ENCODE results near the gene EHD3. TPM values are rescaled to one million over a fixed set of nuclear protein-coding genes. Genes with fewer than 3 reads are reported as not detected.

Gene EHD3
- total and polyA plus RNA-seq, 10 donors: 4.6 to 27.2 (median 14.2) TPM

- Histone ChIP-seq H3K27me3 (replicated peaks in 1 of 7) (no peaks in the 10 kb centered on the region), H3K4me1 (peaks cover 6 to 82% (median 61%) of the 10 kb centered on the region in 6 donors), H3K4me3 (peak overlapping the region in 1 of 8 donors; percentile 27), H3K27ac (peak overlapping the region in 5 of 8 donors; percentile 0 to 85 (median 69)), H3K9me3 (no peaks in the 10 kb centered on the region), H3K36me3 (peaks cover 0 to 27% (median 3%) of the 10 kb centered on the region in 6 donors)
- DNase-seq: no peak
- WGBS, 5 donors: 68 to 80% (median 77%) methylated on average over 11 of the region's 11 CpGs
- TF ChIP-seq POLR2AphosphoS5 (IDR thresholded peaks at IDR 0.05): peak in 1 of 3 donors; percentile 39
- TF ChIP-seq POLR2A (IDR thresholded peaks at IDR 0.05): no peak
- no peak for TF ChIP-seq CTCF (IDR thresholded peaks at IDR 0.05 in 8 of 11, conservative IDR thresholded peaks at IDR 0.05 in 3 of 11)
- intact Hi-C loops (cut with DNase I; ENCODE audit: low total_unique reads): no loop called here
These were observed 22.1 kb downstream of the EHD3 start for GRCh38 chr2:31255911-31256571.

- intact Hi-C loops (cut with DNase I; ENCODE audit: low total_unique reads): no loop called here
- H3K36me3 ChIP-seq: peaks cover 0 to 30% (median 10%) of the 10 kb centered on the region in 6 donors
- WGBS, 5 donors: 72 to 82% (median 77%) methylated on average over 4 of the region's 4 CpGs
- DNase-seq: no peak
- TF ChIP-seq CTCF (IDR thresholded peaks at IDR 0.05 in 8 of 11, conservative IDR thresholded peaks at IDR 0.05 in 3 of 11): no peak
- TF ChIP-seq POLR2AphosphoS5 (IDR thresholded peaks at IDR 0.05): no peak
- no peak for TF ChIP-seq POLR2A (IDR thresholded peaks at IDR 0.05)
- peaks cover 6 to 75% (median 53%) of the 10 kb centered on the region in 6 donors for H3K4me1 ChIP-seq
- peak overlapping the region in 4 of 8 donors; percentile 30 to 85 (median 71) for H3K27ac ChIP-seq
- peak overlapping the region in 1 of 8 donors; percentile 27 for H3K4me3 ChIP-seq
- H3K27me3 ChIP-seq (replicated peaks in 1 of 7): no peaks in the 10 kb centered on the region
- no peaks in the 10 kb centered on the region for H3K9me3 ChIP-seq
These were observed 22.8 kb downstream of the EHD3 start for GRCh38 chr2:31256611-31257382.

GRCh38 chr2:31258351-31258750, 24.4 kb downstream of the EHD3 start:
- no peak for DNase-seq
- 63 to 70% (median 67%) methylated on average over 5 of the region's 5 CpGs for WGBS, 5 donors
- TF ChIP-seq CTCF (IDR thresholded peaks at IDR 0.05 in 8 of 11, conservative IDR thresholded peaks at IDR 0.05 in 3 of 11) (no peak), POLR2AphosphoS5 (IDR thresholded peaks at IDR 0.05) (peak in 1 of 3 donors; percentile 22)
- intact Hi-C loops (cut with DNase I; ENCODE audit: low total_unique reads): no loop called here
- no peaks in the 10 kb centered on the region for H3K9me3 ChIP-seq
- H3K4me1 ChIP-seq: peaks cover 6 to 60% (median 41%) of the 10 kb centered on the region in 6 donors
- H3K27ac ChIP-seq: peak overlapping the region in 2 of 8 donors; percentile 69 to 85
- no peak overlapping the region for H3K4me3 ChIP-seq
- no peaks in the 10 kb centered on the region for H3K27me3 ChIP-seq (replicated peaks in 1 of 7)
- H3K36me3 ChIP-seq: peaks cover 0 to 41% (median 10%) of the 10 kb centered on the region in 6 donors

GRCh38 chr2:31259075-31259474, 25.1 kb downstream of the EHD3 start:
- peak overlapping the region in 1 of 8 donors; percentile 85 for H3K27ac ChIP-seq
- H3K4me3 ChIP-seq: no peak overlapping the region
- TF ChIP-seq POLR2A (IDR thresholded peaks at IDR 0.05) (no peak), POLR2AphosphoS5 (IDR thresholded peaks at IDR 0.05) (no peak), CTCF (IDR thresholded peaks at IDR 0.05 in 8 of 11, conservative IDR thresholded peaks at IDR 0.05 in 3 of 11) (no peak)
- no peaks in the 10 kb centered on the region for H3K27me3 ChIP-seq (replicated peaks in 1 of 7)
- H3K9me3 ChIP-seq: no peaks in the 10 kb centered on the region
- DNase-seq: no peak
- peaks cover 0 to 47% (median 10%) of the 10 kb centered on the region in 6 donors for H3K36me3 ChIP-seq
- intact Hi-C loops (cut with DNase I; ENCODE audit: low total_unique reads): no loop called here
- peaks cover 6 to 53% (median 34%) of the 10 kb centered on the region in 6 donors for H3K4me1 ChIP-seq
- 80 to 96% (median 86%) methylated on average over 3 of the region's 3 CpGs for WGBS, 5 donors

Data from spleen (tissue), 11 donors.